ENCODE data around the gene RAI1.

Gene RAI1

DNA sequence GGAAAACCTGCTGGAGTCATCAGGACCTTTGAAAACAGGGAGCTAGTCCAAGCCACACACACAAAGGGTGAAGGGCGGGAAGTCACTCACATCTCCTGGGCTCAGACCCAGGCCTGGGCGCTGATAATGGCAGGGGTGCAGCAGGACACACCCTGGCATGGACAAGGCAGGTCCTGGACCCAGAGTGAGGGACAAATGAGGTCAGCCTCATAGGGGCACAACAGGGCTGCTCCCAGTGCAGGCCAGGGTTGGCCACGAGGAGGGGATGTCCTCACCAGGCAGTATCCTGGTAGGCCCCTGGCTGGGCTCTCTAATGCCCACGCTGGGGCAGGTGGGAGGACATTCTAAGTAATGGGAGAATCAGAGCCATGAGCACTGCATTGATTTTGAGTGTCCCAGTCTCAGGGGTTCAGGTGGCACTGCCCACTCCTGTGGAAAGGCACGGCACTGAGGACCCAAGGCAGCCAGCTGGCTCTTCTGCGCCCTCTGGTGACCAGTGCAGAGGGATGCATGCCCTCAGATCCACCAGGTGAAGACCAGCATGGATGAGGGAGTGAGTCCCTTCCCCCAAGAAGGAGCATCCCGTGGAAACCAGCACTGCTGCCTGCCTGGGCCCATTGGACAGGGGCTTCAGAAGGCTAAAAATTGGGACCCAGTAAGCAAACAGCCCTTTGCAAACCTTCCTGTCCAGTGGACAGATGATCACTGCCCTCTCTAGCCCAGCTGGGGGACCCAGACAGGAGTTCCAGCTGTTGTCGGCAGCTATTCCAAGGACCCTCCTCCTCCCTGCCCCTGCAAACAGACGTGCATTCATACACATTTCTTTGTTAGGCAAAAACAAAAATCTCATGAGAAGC is 178.9 kb downstream of the RAI1 start:
- Histone ChIP-seq H3K9me3 (replicated peaks in 1 of 11) (no peaks in the 10 kb centered on the region), H4K20me1 (peaks cover 0 to 24% (median 0%) of the 10 kb centered on the region in 11 experiments; a peak in 3 of 22 replicates), H3K9ac (no peak overlapping the region), H3K4me3 (no peak overlapping the region), H3K27me3 (no peaks in the 10 kb centered on the region), H3K4me1 (peaks cover 15 to 27% (median 19%) of the 10 kb centered on the region in 10 experiments), H3K36me3 (peaks cover 0 to 14% (median 0%) of the 10 kb centered on the region in 11 experiments; a peak in 3 of 22 replicates), H3K4me2 (peak overlapping the region in 1 of 11 experiments; percentile 2; a peak in 1 of 22 replicates), H3K27ac (no peak overlapping the region)
- TF ChIP-seq Cebpa-rat (IDR thresholded peaks at IDR 0.05) = no peak

DNA sequence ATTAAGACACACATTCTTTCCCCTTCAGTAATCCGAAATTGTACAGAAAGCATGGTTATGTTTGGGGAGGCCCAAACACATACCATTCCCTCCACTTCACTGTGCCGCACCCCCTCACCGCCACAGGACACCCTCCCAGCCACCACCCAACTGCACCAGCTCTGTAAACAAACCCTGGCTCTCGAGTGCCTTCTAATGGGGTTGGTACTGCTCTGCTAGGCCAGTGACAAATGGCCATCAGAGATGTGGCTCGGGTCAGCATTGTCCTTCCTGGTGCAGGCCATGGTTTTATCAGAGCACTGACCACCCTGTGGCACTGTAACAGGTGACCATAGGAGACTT is 179.5 kb downstream of the RAI1 start:
- no peak overlapping the region for H3K4me2 ChIP-seq
- no peak for TF ChIP-seq Cebpa-rat (IDR thresholded peaks at IDR 0.05)
- H3K4me1 ChIP-seq = peaks cover 9 to 21% (median 13%) of the 10 kb centered on the region in 10 experiments
- H3K9ac ChIP-seq = no peak overlapping the region; a peak in 2 of 22 replicates
- peaks cover 0 to 24% (median 0%) of the 10 kb centered on the region in 11 experiments; a peak in 3 of 22 replicates for H4K20me1 ChIP-seq
- H3K4me3 ChIP-seq = no peak overlapping the region
- no peak overlapping the region for H3K27ac ChIP-seq
- H3K9me3 ChIP-seq (replicated peaks in 1 of 11) = no peaks in the 10 kb centered on the region
- no peaks in the 10 kb centered on the region for H3K27me3 ChIP-seq
- H3K36me3 ChIP-seq = peaks cover 0 to 17% (median 0%) of the 10 kb centered on the region in 11 experiments; a peak in 3 of 22 replicates
